Measurements from ENCODE around the gene BIRC5.
A peak's percentile ranks its signal among the peaks of the same experiment; 100 is the strongest.
"Not testable (repeated sequence)": the region's sequence is repeated elsewhere in the genome, so short reads cannot be mapped to it uniquely, and the experiment has no call there.

The BIRC5 gene

GRCh38 chr17:78227455-78227916 lies 13.4 kb downstream of the BIRC5 start:
- Histone ChIP-seq H3K27ac (ENCODE audit: low read length) (no peak overlapping the region), H3K9me3 (ENCODE audit: control insufficient read depth, low read depth, low read length) (no peaks in the 10 kb centered on the region), H3K9ac (ENCODE audit: low read length) (no peak overlapping the region)

GRCh38 chr17:78228176-78228575 lies 14.1 kb downstream of the BIRC5 start:
- H3K27ac ChIP-seq (ENCODE audit: low read length), result no peak overlapping the region
- peaks cover 28% of the 10 kb centered on the region for H3K27me3 ChIP-seq (ENCODE audit: control insufficient read depth, insufficient read depth, low read length)
- H3K4me3 ChIP-seq (ENCODE audit: low read length), result no peak overlapping the region
- H3K9ac ChIP-seq (ENCODE audit: low read length), result no peak overlapping the region
- H3K36me3 ChIP-seq (ENCODE audit: control insufficient read depth, low read depth, low read length), result peaks cover 18% of the 10 kb centered on the region
- no peaks in the 10 kb centered on the region for H3K9me3 ChIP-seq (ENCODE audit: control insufficient read depth, low read depth, low read length)
- H3K4me1 ChIP-seq (ENCODE audit: control insufficient read depth, low read depth, low read length), result no peaks in the 10 kb centered on the region

More at GRCh38 chr17:78227455-78227916, 13.4 kb downstream of the BIRC5 start:
- Histone ChIP-seq H3K27me3 (ENCODE audit: control insufficient read depth, insufficient read depth, low read length) (peaks cover 22% of the 10 kb centered on the region), H3K4me3 (ENCODE audit: low read length) (no peak overlapping the region), H3K36me3 (ENCODE audit: control insufficient read depth, low read depth, low read length) (peaks cover 25% of the 10 kb centered on the region), H3K4me1 (ENCODE audit: control insufficient read depth, low read depth, low read length) (no peaks in the 10 kb centered on the region)

GRCh38 chr17:78230252-78230962 lies 16.4 kb downstream of the BIRC5 start:
- Histone ChIP-seq H3K9ac (ENCODE audit: low read length) (no peak overlapping the region), H3K27me3 (ENCODE audit: control insufficient read depth, insufficient read depth, low read length) (peaks cover 28% of the 10 kb centered on the region), H3K4me3 (ENCODE audit: low read length) (no peak overlapping the region), H3K36me3 (ENCODE audit: control insufficient read depth, low read depth, low read length) (no peaks in the 10 kb centered on the region), H3K4me1 (ENCODE audit: control insufficient read depth, low read depth, low read length) (no peaks in the 10 kb centered on the region), H3K9me3 (ENCODE audit: control insufficient read depth, low read depth, low read length) (no peaks in the 10 kb centered on the region), H3K27ac (ENCODE audit: low read length) (no peak overlapping the region)

GRCh38 chr17:78230996-78231935 lies 17.2 kb downstream of the BIRC5 start, which contains the start of gene TMEM235:
TMEM235 (plus strand) TSS chr17:78231631; CDS start chr17:78232024, 393 bp downstream.
- H3K27me3 ChIP-seq (ENCODE audit: control insufficient read depth, insufficient read depth, low read length), result peaks cover 28% of the 10 kb centered on the region
- H3K4me1 ChIP-seq (ENCODE audit: control insufficient read depth, low read depth, low read length), result no peaks in the 10 kb centered on the region
- no peak within 1 kb of the TSS for H3K27ac ChIP-seq (ENCODE audit: low read length)
- H3K9ac ChIP-seq (ENCODE audit: low read length), result no peak within 1 kb of the TSS
- no peaks in the 10 kb centered on the region for H3K9me3 ChIP-seq (ENCODE audit: control insufficient read depth, low read depth, low read length)
- H3K4me3 ChIP-seq (ENCODE audit: low read length), result peak within 1 kb of the TSS; percentile 64
- no peaks in the 10 kb centered on the region for H3K36me3 ChIP-seq (ENCODE audit: control insufficient read depth, low read depth, low read length)

- no peak overlapping the region for H3K9ac ChIP-seq (ENCODE audit: low read length)
- peak overlapping the region; percentile 64 for H3K4me3 ChIP-seq (ENCODE audit: low read length)
- no peaks in the 10 kb centered on the region for H3K36me3 ChIP-seq (ENCODE audit: control insufficient read depth, low read depth, low read length)
- no peaks in the 10 kb centered on the region for H3K9me3 ChIP-seq (ENCODE audit: control insufficient read depth, low read depth, low read length)
- no peaks in the 10 kb centered on the region for H3K4me1 ChIP-seq (ENCODE audit: control insufficient read depth, low read depth, low read length)
- H3K27me3 ChIP-seq (ENCODE audit: control insufficient read depth, insufficient read depth, low read length), result peaks cover 28% of the 10 kb centered on the region
- H3K27ac ChIP-seq (ENCODE audit: low read length), result no peak overlapping the region
Observed at GRCh38 chr17:78231991-78232858, 18.2 kb downstream of the BIRC5 start.

- H3K27me3 ChIP-seq (ENCODE audit: control insufficient read depth, insufficient read depth, low read length), result peaks cover 28% of the 10 kb centered on the region
- H3K9ac ChIP-seq (ENCODE audit: low read length), result no peak overlapping the region
- H3K36me3 ChIP-seq (ENCODE audit: control insufficient read depth, low read depth, low read length), result no peaks in the 10 kb centered on the region
- no peak overlapping the region for H3K27ac ChIP-seq (ENCODE audit: low read length)
- H3K4me1 ChIP-seq (ENCODE audit: control insufficient read depth, low read depth, low read length), result no peaks in the 10 kb centered on the region
- no peak overlapping the region for H3K4me3 ChIP-seq (ENCODE audit: low read length)
- no peaks in the 10 kb centered on the region for H3K9me3 ChIP-seq (ENCODE audit: control insufficient read depth, low read depth, low read length)
Observed at GRCh38 chr17:78232859-78233173, 18.8 kb downstream of the BIRC5 start.

- no peaks in the 10 kb centered on the region for H3K4me1 ChIP-seq (ENCODE audit: control insufficient read depth, low read depth, low read length)
- no peak overlapping the region for H3K4me3 ChIP-seq (ENCODE audit: low read length)
- no peaks in the 10 kb centered on the region for H3K9me3 ChIP-seq (ENCODE audit: control insufficient read depth, low read depth, low read length)
- H3K27ac ChIP-seq (ENCODE audit: low read length), result no peak overlapping the region
- H3K36me3 ChIP-seq (ENCODE audit: control insufficient read depth, low read depth, low read length), result no peaks in the 10 kb centered on the region
- no peak overlapping the region for H3K9ac ChIP-seq (ENCODE audit: low read length)
- H3K27me3 ChIP-seq (ENCODE audit: control insufficient read depth, insufficient read depth, low read length), result peaks cover 28% of the 10 kb centered on the region
Observed at GRCh38 chr17:78233678-78234077, 19.6 kb downstream of the BIRC5 start.

GRCh38 chr17:78234261-78234865 lies 20.3 kb downstream of the BIRC5 start:
- peaks cover 28% of the 10 kb centered on the region for H3K27me3 ChIP-seq (ENCODE audit: control insufficient read depth, insufficient read depth, low read length)

GRCh38 chr17:78235022-78235421 lies 21.0 kb downstream of the BIRC5 start:
- H3K9me3 ChIP-seq (ENCODE audit: control insufficient read depth, low read depth, low read length); H3K36me3 ChIP-seq (ENCODE audit: control insufficient read depth, low read depth, low read length); H3K4me3 ChIP-seq (ENCODE audit: low read length); H3K27ac ChIP-seq (ENCODE audit: low read length); H3K4me1 ChIP-seq (ENCODE audit: control insufficient read depth, low read depth, low read length); H3K9ac ChIP-seq (ENCODE audit: low read length): not testable (repeated sequence)
- H3K27me3 ChIP-seq (ENCODE audit: control insufficient read depth, insufficient read depth, low read length), result peaks cover 28% of the 10 kb centered on the region

More at GRCh38 chr17:78234261-78234865, 20.3 kb downstream of the BIRC5 start:
- H3K4me1 ChIP-seq (ENCODE audit: control insufficient read depth, low read depth, low read length), result no peaks in the 10 kb centered on the region
- no peaks in the 10 kb centered on the region for H3K36me3 ChIP-seq (ENCODE audit: control insufficient read depth, low read depth, low read length)
- no peak overlapping the region for H3K27ac ChIP-seq (ENCODE audit: low read length)
- H3K9ac ChIP-seq (ENCODE audit: low read length), result no peak overlapping the region
- no peaks in the 10 kb centered on the region for H3K9me3 ChIP-seq (ENCODE audit: control insufficient read depth, low read depth, low read length)
- H3K4me3 ChIP-seq (ENCODE audit: low read length), result no peak overlapping the region

- no peaks in the 10 kb centered on the region for H3K9me3 ChIP-seq (ENCODE audit: control insufficient read depth, low read depth, low read length)
- no peaks in the 10 kb centered on the region for H3K36me3 ChIP-seq (ENCODE audit: control insufficient read depth, low read depth, low read length)
- no peak overlapping the region for H3K27ac ChIP-seq (ENCODE audit: low read length)
Observed at GRCh38 chr17:78235885-78236284, 21.8 kb downstream of the BIRC5 start.

More at GRCh38 chr17:78235885-78236284, 21.8 kb downstream of the BIRC5 start:
- Histone ChIP-seq H3K9ac (ENCODE audit: low read length) (no peak overlapping the region), H3K4me3 (ENCODE audit: low read length) (no peak overlapping the region), H3K4me1 (ENCODE audit: control insufficient read depth, low read depth, low read length) (no peaks in the 10 kb centered on the region), H3K27me3 (ENCODE audit: control insufficient read depth, insufficient read depth, low read length) (peaks cover 19% of the 10 kb centered on the region)
